T-helper 2 cell (primary cell): Measurements from ENCODE around the gene DUSP7.

ENCODE experiments used
- DNase-seq, 5 experiments: peaks; one replicate each; pipeline versions ENCODE4 v3.0.0 to v3.0.0-alpha.2; 2012 to 2022

The DUSP7 gene

GRCh38 chr3:52086461-52086860 is 30.1 kb upstream of the DUSP7 start:
- DNase-seq: no peak

- DNase-seq: peak in 1 of 5 experiments; percentile 72
These were observed 29.4 kb upstream of the DUSP7 start for GRCh38 chr3:52085681-52086282.

GRCh38 chr3:52084954-52085680 is 28.7 kb upstream of the DUSP7 start:
- no peak for DNase-seq

GRCh38 chr3:52084216-52084945 is 28.0 kb upstream of the DUSP7 start:
- no peak for DNase-seq

- no peak for DNase-seq
These were observed 27.3 kb upstream of the DUSP7 start for GRCh38 chr3:52083556-52084087.

- DNase-seq: no peak
These were observed 26.6 kb upstream of the DUSP7 start for GRCh38 chr3:52082951-52083350.

GRCh38 chr3:52080830-52081719 is 24.7 kb upstream of the DUSP7 start:
- no peak for DNase-seq

GRCh38 chr3:52079958-52080357 is 23.6 kb upstream of the DUSP7 start:
- DNase-seq: no peak

- DNase-seq: no peak
These were observed 22.6 kb upstream of the DUSP7 start for GRCh38 chr3:52078781-52079560.

GRCh38 chr3:52077925-52078324 is 21.6 kb upstream of the DUSP7 start:
- no peak for DNase-seq

- no peak for DNase-seq
These were observed 20.8 kb upstream of the DUSP7 start for GRCh38 chr3:52076896-52077780.

GRCh38 chr3:52073490-52073889 is 17.1 kb upstream of the DUSP7 start:
- no peak for DNase-seq

GRCh38 chr3:52072471-52072870 is 16.1 kb upstream of the DUSP7 start:
- DNase-seq: no peak

GRCh38 chr3:52072020-52072419 is 15.6 kb upstream of the DUSP7 start:
- DNase-seq: peak in 1 of 5 experiments; percentile 49

GRCh38 chr3:52070724-52071621 is 14.6 kb upstream of the DUSP7 start:
- no peak for DNase-seq

GRCh38 chr3:52069855-52070254 is 13.5 kb upstream of the DUSP7 start:
- no peak for DNase-seq

GRCh38 chr3:52069135-52069534 is 12.8 kb upstream of the DUSP7 start:
- DNase-seq: no peak

- DNase-seq: no peak
These were observed 12.4 kb upstream of the DUSP7 start for GRCh38 chr3:52068730-52069129.

- DNase-seq: no peak
These were observed 11.7 kb upstream of the DUSP7 start for GRCh38 chr3:52068055-52068571.
